RCC 7860 (cell line): ENCODE results near the gene XDH.
A peak's percentile ranks its signal among the peaks of the same experiment; 100 is the strongest.

Experiments used
- DNase-seq: peaks from one replicate; pipeline ENCODE4 v3.0.0-alpha.2; 2015; ENCODE audit warnings: low spot score
- FAIRE-seq: peaks from 2 replicates; lab custom pipeline; 2012; peaks lifted over from hg19 to GRCh38; lab: Jason Lieb, UNC

Gene XDH

GRCh38 chr2:31404302-31404701 lies 10.2 kb downstream of the XDH start:
- no peak for DNase-seq
- FAIRE-seq, result no peak

DNA sequence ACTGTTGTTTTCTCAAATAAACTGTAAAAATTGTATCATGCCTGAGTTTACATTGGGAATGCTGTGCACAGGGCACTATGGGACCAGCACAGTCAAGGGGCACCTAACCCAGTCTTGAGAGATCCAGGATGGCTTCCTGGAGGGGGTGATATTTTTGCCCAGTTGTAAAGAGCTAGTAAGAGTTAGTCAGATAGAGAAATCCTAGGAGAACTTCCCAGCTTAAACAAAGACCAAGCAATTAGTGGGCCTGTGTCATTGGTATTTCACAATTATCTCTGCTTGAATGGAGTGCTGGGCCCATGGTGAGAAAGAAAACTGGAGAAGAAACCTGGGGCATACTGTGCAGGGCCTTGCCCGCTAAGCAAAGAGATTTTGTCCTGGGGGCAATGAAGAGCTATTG lies 12.2 kb downstream of the XDH start:
- no peak for FAIRE-seq

DNA sequence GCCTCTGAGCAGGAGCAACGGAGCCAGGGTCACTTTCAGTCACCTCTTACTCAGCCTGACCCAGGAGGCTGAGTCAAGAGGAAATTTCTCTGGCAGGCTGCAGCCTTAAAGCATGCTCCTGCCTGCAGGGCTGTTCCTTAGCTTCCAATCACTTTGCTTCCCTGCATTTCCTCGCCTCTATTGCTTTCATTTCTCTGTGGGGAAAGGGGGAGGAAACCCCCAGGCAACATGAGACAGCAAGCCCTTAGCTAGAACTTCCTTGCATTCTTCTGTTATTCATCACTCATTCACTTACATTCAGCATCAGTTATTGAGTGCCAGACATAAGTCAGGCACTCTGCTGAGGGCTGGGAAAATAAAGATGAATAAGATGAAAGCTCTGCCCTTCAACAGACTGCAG lies 13.0 kb downstream of the XDH start:
- peak; percentile 97 for DNase-seq
- peak; percentile 97 for FAIRE-seq

More for the DNA sequence above, 12.2 kb downstream of the XDH start:
- DNase-seq, result peak; percentile 28

- FAIRE-seq (no peak), DNase-seq (no peak)
Measured at GRCh38 chr2:31398881-31399280, 15.7 kb downstream of the XDH start.

GRCh38 chr2:31397094-31397493 lies 17.4 kb downstream of the XDH start:
- DNase-seq (no peak), FAIRE-seq (no peak)

DNA sequence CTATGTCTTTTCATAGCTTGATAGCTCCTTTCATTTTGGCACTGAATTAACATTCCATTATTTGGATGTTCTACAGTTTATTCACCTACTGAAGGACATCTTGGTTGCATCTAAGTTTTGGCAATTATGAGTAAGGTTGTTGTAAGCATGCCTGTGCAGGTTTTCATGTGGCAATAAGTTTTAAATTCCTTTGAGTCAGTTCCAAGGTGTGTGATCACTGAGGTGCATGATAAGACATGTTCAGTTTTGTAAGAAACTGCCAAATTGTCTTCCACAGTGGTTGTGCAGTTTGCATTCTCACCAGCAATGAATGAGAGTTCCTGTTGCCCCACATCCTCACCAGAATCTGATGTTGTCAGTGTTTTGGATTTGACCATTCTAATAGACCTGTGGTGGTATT lies 24.2 kb downstream of the XDH start:
- no peak for FAIRE-seq

DNA sequence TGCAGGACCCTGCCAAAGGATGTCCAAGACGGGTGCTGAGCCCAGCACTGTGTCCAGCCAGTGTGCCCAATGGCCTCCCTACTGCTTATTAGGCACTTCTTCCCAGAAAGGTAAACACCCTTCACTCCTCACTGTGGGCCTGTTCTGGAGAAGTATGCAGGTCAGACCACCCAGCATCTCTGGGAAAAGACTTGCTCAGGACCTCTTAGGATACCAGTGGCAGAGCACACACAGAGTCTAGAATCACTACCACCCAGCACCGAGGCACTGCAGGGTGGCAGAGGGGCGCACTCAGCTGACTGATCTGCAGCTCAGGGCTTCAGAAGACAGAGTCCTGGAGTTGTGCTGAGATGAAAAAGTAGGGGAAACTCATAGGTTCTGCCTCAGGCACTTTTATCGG lies 25.8 kb downstream of the XDH start:
- no peak for FAIRE-seq
- no peak for DNase-seq

More for the DNA sequence above, 24.2 kb downstream of the XDH start:
- DNase-seq, result no peak

DNA sequence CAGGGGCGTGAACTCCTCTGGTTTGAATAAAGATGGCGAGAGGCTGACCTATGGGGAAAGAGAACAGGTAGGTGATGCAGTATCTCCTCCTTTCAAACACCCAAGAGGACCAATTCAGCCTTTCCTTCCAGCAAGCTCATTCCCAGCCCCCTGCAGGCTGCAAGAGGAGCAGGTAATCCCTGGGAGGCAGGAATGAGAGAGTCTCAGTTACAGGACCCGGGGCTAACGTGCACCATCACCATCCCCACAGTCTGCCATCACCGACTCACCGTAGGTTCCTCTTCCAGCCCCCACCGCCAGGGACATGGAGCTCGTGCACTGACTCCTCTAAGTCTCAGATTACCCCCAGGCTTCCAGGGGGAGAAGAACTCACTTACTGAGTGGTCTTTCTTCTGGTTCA lies 26.7 kb downstream of the XDH start:
- DNase-seq (no peak), FAIRE-seq (no peak)

DNA sequence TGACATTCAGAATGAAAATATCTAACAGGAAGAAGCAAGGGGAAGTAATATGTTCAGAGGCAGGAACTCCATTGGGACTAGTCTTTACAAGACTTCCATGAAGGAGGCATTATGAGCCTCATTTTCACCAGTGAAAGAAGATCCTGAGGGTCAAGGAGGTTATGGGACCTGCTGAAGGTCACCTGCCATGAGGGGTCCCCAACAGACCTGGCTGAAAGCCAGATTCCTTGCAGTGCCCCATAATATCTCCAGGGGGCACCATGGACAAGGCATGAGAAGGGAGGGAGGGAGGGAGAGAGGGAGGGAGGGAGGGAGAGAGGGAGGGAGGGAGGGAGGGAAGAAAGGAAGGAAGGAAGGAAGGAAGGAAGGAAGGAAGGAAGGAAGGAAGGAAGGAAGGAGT lies 27.9 kb downstream of the XDH start:
- DNase-seq, result no peak
- FAIRE-seq, result no peak

DNA sequence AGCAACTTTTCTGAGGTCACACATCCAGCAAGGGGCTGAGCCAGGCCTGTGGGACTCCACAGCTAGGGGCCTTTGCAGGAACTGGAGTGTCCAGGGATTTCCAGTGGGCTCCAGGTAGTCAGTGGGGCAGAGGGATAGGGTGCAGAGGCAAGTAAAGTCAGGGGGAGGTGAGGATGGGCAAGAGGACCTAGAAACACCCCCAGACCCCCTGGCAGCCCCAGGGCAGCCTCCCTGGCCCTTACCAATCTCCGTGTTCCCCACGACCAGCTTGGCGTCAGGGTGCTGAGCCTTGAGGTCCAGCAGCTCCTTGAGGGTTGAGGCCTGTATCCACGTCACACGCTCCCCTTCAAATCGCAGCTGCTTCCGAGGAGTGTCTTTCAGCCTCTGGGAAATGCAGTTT lies 28.4 kb downstream of the XDH start:
- FAIRE-seq, result no peak
- no peak for DNase-seq

- DNase-seq, result peak; percentile 78
- no peak for FAIRE-seq
Measured at GRCh38 chr2:31384771-31385276, 29.7 kb downstream of the XDH start.

DNA sequence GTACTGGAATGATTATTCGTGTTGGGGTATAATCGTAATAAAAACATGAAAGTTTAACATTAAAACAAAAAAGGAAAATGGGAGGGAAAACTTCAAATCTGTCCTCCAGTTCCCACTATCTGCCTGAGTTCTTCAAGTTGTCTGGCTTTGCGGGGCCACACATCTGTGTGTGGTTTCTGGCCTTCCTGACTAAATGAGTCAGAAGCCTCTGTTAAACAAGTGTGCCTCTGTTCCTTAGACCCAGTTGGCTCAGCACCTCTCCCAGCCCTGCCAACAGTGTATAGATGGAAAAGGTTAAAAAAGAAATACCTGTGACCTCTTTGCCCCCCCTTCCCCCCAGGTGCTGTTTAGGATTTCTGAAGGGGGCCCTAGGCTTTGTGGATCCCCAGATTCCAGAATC lies 30.2 kb downstream of the XDH start:
- DNase-seq (peak; percentile 63), FAIRE-seq (peak; percentile 86)

DNA sequence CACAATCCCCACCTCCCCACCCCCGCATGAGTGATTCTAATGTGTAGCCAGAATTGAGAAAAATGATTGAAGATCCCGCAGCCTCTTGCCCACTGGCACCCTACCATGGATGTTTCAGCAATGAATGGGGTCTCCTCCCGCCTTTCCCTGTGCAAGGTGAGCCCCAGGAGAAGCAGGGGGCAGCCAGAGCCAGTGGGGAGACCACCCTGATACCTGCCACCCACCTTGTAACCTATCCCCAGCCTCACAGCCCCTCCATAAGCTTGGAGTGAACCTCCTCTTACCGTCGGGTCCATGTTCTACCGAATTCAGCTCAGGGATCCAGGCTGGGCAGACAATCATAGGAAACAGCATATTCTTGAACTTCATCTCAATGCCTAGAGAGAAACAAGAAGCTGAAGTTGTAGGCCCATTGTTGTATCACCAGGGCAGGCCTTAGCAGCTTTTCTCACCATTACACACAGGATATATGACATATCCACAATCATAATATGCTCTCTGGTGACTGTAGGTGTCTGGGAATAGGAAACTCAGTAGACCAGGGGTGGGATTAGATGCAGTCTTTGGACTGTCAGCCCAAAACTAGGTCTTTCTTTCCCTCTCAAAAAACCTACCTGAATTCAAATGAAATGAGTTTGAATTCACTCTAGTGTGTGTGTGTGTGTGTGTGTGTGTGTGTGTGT lies 30.9 kb downstream of the XDH start:
- DNase-seq (peak; percentile 42), FAIRE-seq (no peak)

GRCh38 chr2:31382452-31383120 lies 32.0 kb downstream of the XDH start:
- DNase-seq, result no peak
- FAIRE-seq, result no peak

- FAIRE-seq (no peak), DNase-seq (no peak)
Measured at GRCh38 chr2:31381601-31382000, 32.9 kb downstream of the XDH start.

GRCh38 chr2:31380243-31380642 lies 34.3 kb downstream of the XDH start:
- DNase-seq (no peak), FAIRE-seq (no peak)

DNA sequence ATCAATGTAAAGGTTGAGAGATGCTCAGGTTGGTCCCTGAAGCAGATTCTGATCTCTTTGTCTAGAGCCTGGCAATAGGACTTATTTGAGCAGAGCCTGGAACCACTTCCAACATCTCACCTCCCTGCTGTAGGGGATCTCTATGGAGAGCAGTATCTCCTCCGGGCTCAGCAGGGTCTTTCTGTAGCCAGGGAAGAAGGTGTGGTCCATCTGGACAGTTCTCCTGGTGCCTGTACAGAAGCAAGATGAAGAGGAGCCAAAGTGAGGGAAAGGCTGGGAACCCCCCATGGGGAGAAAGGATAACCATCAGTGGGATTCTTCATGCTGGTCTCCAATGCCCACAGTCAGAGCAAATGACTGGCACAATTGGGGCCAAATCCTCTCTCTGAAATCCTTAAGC lies 34.8 kb downstream of the XDH start:
- no peak for DNase-seq
- FAIRE-seq, result no peak

DNA sequence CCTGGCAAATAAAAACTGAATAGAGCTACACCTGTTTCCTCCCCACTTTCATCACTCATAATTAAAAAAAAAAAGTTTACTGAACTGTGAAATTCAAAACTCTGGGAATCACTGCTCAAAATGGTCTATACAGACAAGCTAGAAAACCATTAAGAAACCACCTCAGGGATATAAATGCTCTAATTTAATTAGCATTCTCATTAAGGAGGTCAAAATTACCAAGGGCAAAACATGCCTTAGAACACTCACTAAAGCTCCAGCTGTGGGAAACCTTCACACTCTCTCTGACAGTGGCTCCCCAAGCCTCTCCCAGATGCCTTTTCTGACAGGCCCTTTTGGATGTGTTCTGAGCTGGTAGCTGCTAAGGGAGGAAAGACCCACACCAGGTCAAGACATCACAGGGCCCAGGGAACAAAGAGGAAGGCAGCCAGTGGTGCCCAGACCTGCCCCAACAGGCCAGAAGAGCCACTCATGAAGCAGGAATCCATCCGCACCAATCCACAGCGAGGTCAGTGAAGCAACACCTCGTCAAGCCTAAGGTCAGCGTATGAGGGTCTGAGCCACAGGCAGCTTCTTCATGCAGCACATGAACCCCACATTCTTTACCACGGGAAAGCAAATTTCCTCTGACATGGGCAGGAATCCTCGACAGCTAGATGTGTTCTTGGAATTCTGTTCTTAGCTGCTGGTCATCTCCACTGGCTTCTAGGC lies 35.6 kb downstream of the XDH start:
- DNase-seq, result no peak
- FAIRE-seq, result no peak

- no peak for FAIRE-seq
- DNase-seq, result no peak
Measured at GRCh38 chr2:31378389-31378788, 36.2 kb downstream of the XDH start.

DNA sequence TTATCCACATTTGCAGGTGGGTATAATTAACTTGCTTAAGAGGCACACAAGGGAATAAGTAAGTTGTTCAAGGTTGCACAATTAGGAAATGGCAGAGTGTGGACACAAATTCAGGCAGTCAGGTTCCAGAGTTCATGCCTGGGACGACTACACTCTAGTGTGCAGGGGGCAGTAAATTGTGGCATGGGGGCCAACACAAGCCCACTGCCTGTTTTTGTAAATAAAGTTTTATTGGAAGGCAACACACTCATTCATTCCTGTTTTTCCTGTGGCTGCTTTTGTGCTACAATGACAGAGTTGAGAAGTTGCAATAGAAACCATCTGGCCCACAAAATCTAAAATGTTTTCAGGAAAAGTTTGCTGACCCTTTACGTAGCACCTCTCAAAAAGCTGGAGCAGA lies 41.4 kb downstream of the XDH start:
- no peak for DNase-seq
- no peak for FAIRE-seq

- no peak for DNase-seq
- no peak for FAIRE-seq
Measured at GRCh38 chr2:31372097-31372496, 42.4 kb downstream of the XDH start.

GRCh38 chr2:31371691-31372090 lies 42.9 kb downstream of the XDH start:
- DNase-seq (no peak), FAIRE-seq (no peak)
